ENCODE results near the gene ARHGDIA.

Gene ARHGDIA

GRCh38 chr17:81822996-81823819 is 47.9 kb downstream of the ARHGDIA start:
- no peak for DNase-seq
- H3K4me3 ChIP-seq (ENCODE audit: low read depth, low read length) = no peak overlapping the region
- no peak overlapping the region for H3K27ac ChIP-seq
- H3K27me3 ChIP-seq (replicated peaks) = no peaks in the 10 kb centered on the region
- peaks cover 6% of the 10 kb centered on the region for H3K36me3 ChIP-seq (replicated peaks)
- in situ Hi-C loops (cut with HindIII; ENCODE audit: low pct_ligation_motif_present, low sequenced_read_pairs) = no loop called here
- TF ChIP-seq CTCF (IDR thresholded peaks at IDR 0.05; ENCODE audit: low read depth, low read length, missing control alignments) = no peak

- no peaks in the 10 kb centered on the region for H3K27me3 ChIP-seq (replicated peaks)
- no peak for TF ChIP-seq CTCF (IDR thresholded peaks at IDR 0.05; ENCODE audit: low read depth, low read length, missing control alignments)
- H3K27ac ChIP-seq = no peak overlapping the region
- no peak overlapping the region for H3K4me3 ChIP-seq (ENCODE audit: low read depth, low read length)
- peaks cover 6% of the 10 kb centered on the region for H3K36me3 ChIP-seq (replicated peaks)
- in situ Hi-C loops (cut with HindIII; ENCODE audit: low pct_ligation_motif_present, low sequenced_read_pairs) = no loop called here
- no peak for DNase-seq
Measured at GRCh38 chr17:81822312-81822637, 48.9 kb downstream of the ARHGDIA start.

- TF ChIP-seq CTCF (IDR thresholded peaks at IDR 0.05; ENCODE audit: low read depth, low read length, missing control alignments) = peak; percentile 62
- Histone ChIP-seq H3K27me3 (replicated peaks) (no peaks in the 10 kb centered on the region), H3K36me3 (replicated peaks) (peaks cover 6% of the 10 kb centered on the region), H3K4me3 (ENCODE audit: low read depth, low read length) (no peak overlapping the region), H3K27ac (no peak overlapping the region)
- DNase-seq = peak; percentile 35
- in situ Hi-C loops (cut with HindIII; ENCODE audit: low pct_ligation_motif_present, low sequenced_read_pairs) = no loop called here
Measured at GRCh38 chr17:81821603-81822311, 49.4 kb downstream of the ARHGDIA start.

- TF ChIP-seq CTCF (IDR thresholded peaks at IDR 0.05; ENCODE audit: low read depth, low read length, missing control alignments) = no peak
- Histone ChIP-seq H3K36me3 (replicated peaks) (peaks cover 6% of the 10 kb centered on the region), H3K27ac (no peak overlapping the region), H3K4me3 (ENCODE audit: low read depth, low read length) (no peak overlapping the region), H3K27me3 (replicated peaks) (no peaks in the 10 kb centered on the region)
- in situ Hi-C loops (cut with HindIII; ENCODE audit: low pct_ligation_motif_present, low sequenced_read_pairs) = no loop called here
- DNase-seq = no peak
Measured at GRCh38 chr17:81821147-81821546, 50.0 kb downstream of the ARHGDIA start.

GRCh38 chr17:81819708-81820107 is 51.4 kb downstream of the ARHGDIA start:
- H3K4me3 ChIP-seq (ENCODE audit: low read depth, low read length) = no peak overlapping the region
- in situ Hi-C loops (cut with HindIII; ENCODE audit: low pct_ligation_motif_present, low sequenced_read_pairs) = no loop called here
- no peak for TF ChIP-seq CTCF (IDR thresholded peaks at IDR 0.05; ENCODE audit: low read depth, low read length, missing control alignments)
- H3K36me3 ChIP-seq (replicated peaks) = peaks cover 6% of the 10 kb centered on the region
- H3K27ac ChIP-seq = no peak overlapping the region
- H3K27me3 ChIP-seq (replicated peaks) = no peaks in the 10 kb centered on the region
- DNase-seq = no peak

Data from brain microvascular endothelial cell (primary cell).